Peyer's patch (tissue), 4 donors: ENCODE measurements around the gene PHLDB3.
A peak's percentile ranks its signal among the peaks of the same experiment; 100 is the strongest.

Experiments
- CTCF ChIP-seq, 6 experiments: fragments of 450-650 bp in 4 of 6; fragments of 200-600 bp in 2 of 6; sonication (generic) in 1 of 6; IDR thresholded peaks; one replicate each; pipeline ENCODE4 v1.5.1; 2017 to 2019; ENCODE audit warnings: antibody characterized with exemption in 6 of 6, mild to moderate bottlenecking in 3 of 6, moderate library complexity in 1 of 6
- POLR2A ChIP-seq, 2 donors: fragments of 450-650 bp; IDR thresholded peaks; one replicate each; pipeline ENCODE4 v1.5.1; 2017; ENCODE audit warnings: antibody characterized with exemption in 2 of 2, mild to moderate bottlenecking in 2 of 2, moderate library complexity in 2 of 2

- peak in 1 of 6 experiments; percentile 6 for TF ChIP-seq CTCF (IDR thresholded peaks at IDR 0.05)
- no peak for TF ChIP-seq POLR2A (IDR thresholded peaks at IDR 0.05)
These were observed 28.5 kb upstream of the PHLDB3 start, which contains the start of gene ZNF575 for GRCh38 chr19:43532962-43533545.
